ENCODE data around the gene MRPL53.

Gene MRPL53

DNA sequence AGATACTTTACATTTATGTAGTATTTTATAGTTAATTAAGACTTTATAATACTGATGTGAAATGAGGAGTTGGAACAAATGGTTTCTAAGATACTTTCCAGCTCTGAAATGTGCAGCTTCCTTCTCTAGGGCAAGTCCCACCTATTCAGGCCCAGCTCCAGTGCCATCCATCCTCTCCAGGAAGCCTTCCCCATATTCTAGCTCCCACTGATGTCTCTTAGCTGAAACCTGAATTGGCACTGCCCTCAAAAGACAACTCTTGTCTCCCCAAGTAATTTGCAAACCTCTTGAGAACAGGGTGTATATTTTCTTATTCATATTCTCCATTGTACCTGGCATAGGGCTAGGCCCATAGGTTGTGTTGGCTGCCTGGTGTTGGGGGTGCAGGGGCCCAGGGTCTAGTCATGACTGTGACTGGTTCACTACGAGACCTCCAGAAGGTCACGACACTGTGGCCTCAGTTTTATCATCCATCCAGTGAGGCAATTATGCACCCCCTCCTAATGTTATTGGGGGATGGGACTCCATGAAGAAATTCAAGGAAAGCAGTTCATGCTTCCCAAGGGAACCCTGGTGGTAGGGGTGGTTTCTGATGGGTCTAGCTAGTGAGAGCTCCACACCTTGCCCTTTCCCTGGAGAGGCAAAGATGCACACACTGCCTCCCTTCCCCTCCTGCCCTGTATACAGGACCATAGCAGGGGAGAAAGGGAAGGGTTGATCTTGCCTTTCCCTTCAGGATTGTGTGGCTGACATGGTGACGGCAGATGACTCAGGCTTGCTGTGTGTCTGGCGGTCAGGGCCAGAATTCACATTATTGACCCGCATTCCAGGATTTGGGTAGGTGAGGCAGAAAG, 48.1 kb downstream of the MRPL53 start:
- no peak for DNase-seq

DNA sequence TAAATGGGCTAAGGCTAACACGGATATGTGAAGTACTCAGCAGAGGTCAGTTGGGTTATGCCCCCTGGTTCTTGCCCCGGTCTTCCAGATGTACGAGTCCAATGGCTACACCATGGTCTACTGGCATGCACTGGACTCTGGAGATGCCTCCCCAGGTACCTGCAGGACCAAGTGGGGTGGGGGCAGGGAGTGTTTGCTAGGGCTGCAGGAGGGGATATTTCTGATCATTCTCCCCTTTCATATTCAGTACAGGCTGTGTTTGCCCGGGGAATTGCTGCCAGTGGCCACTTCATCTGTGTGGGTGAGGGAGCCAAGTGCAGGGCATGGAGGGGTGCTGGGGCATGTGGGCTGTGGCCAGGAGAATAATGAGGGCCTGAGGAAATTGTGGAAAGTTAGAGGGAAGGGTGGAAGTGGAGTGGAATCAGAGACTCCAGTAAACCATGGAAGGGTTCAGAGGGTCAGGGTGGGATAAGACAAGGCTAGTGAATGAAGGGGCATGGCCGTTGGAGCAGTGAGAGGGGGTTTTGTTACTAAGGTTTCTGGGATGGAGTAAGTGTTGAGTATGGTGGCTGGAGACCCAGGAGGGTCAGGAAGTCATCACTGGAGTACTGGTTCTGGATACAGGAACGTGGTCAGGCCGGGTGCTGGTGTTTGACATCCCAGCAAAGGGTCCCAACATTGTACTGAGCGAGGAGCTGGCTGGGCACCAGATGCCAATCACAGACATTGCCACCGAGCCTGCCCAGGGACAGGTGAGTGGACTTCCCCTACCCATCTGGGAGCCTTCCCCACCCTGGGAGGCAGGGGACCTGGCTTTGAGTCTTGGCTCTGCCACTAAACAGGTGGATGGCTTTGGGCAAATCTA, 49.0 kb downstream of the MRPL53 start:
- DNase-seq: no peak

All from activated gamma-delta T cell treated with Interleukin-2 at 50 U/mL for 16 hours (primary cell).